B cell (primary cell): ENCODE measurements around the gene BDKRB1.

Experiments
- EZH2 ChIP-seq: IDR thresholded peaks from 2 replicates; pipeline ENCODE4 v1.6.1; 2012; ENCODE audit warnings: borderline replicate concordance, low read depth, mild to moderate bottlenecking, moderate library complexity, low read length; ENCODE audit not compliant: insufficient read depth, poor library complexity, severe bottlenecking
- TF ChIP-seq, protein P1 (sequence below): fragments of 200-600 bp; IDR thresholded peaks from one replicate; pipeline ENCODE4 v1.8.0; 2022; ENCODE audit warnings: antibody characterized with exemption, mild to moderate bottlenecking

DNA sequence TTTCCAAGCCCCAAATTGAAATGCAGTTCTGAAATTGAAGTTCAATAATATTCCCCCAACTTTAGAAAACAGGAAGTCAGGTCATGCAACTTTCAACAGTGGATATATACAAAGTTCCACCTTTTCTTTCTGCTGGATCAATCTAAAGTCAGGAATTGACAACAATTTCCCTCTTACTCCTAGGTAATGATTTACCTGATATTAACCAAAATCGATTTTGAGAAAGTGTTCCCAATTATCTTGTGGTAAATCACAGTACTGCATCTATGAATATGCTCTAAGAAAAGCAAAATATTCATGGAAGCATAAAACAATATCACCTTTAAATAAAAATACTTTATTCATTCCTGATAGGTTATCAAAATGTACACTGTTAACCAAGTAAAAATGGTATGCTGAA, 28.4 kb downstream of the BDKRB1 start:
- TF ChIP-seq, protein P1, sequence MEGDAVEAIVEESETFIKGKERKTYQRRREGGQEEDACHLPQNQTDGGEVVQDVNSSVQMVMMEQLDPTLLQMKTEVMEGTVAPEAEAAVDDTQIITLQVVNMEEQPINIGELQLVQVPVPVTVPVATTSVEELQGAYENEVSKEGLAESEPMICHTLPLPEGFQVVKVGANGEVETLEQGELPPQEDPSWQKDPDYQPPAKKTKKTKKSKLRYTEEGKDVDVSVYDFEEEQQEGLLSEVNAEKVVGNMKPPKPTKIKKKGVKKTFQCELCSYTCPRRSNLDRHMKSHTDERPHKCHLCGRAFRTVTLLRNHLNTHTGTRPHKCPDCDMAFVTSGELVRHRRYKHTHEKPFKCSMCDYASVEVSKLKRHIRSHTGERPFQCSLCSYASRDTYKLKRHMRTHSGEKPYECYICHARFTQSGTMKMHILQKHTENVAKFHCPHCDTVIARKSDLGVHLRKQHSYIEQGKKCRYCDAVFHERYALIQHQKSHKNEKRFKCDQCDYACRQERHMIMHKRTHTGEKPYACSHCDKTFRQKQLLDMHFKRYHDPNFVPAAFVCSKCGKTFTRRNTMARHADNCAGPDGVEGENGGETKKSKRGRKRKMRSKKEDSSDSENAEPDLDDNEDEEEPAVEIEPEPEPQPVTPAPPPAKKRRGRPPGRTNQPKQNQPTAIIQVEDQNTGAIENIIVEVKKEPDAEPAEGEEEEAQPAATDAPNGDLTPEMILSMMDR = no peak
- TF ChIP-seq EZH2 = no peak
